CD8-positive, alpha-beta memory T cell (primary cell): ENCODE results near the gene FOXF2. TPM values are rescaled to one million over a fixed set of nuclear protein-coding genes. Genes with fewer than 3 reads are reported as not detected.

ENCODE experiments used
- CTCF ChIA-PET: fragments of 350-600 bp; sonication (Branson Sonifier 250); formaldehyde crosslinking; loops from one replicate; lab custom pipeline; 2021; ENCODE audit warnings: antibody characterized with exemption; lab: Charles Lee
- POLR2A ChIA-PET: fragments of 350-600 bp; sonication (Branson Sonifier 250); formaldehyde crosslinking; loops from one replicate; lab custom pipeline; 2021; ENCODE audit warnings: antibody characterized with exemption; lab: Charles Lee
- DNase-seq, 5 donors: peaks; one replicate each; pipeline versions ENCODE4 v3.0.0 to v3.0.0-alpha.2; 2020 to 2022; ENCODE audit warnings: mixed read lengths in 1 of 5
- H3K27ac ChIP-seq: one replicate; pipeline ENCODE4 v1.7.0; 2013; ENCODE audit warnings: low read depth, mild to moderate bottlenecking, low read length, moderate library complexity
- H3K27me3 ChIP-seq: 2 replicates; pipeline ENCODE4 v1.7.0; 2013; ENCODE audit warnings: low read length, mild to moderate bottlenecking; ENCODE audit not compliant: insufficient read depth, poor library complexity, severe bottlenecking
- H3K36me3 ChIP-seq: 2 replicates; pipeline ENCODE4 v1.7.0; 2013; ENCODE audit warnings: mild to moderate bottlenecking, low read length, moderate library complexity; ENCODE audit not compliant: insufficient read depth
- H3K4me1 ChIP-seq: 2 replicates; pipeline ENCODE4 v1.7.0; 2013; ENCODE audit warnings: mild to moderate bottlenecking, low read length, moderate library complexity; ENCODE audit not compliant: insufficient read depth
- H3K4me3 ChIP-seq: 2 replicates; pipeline ENCODE4 v1.7.0; 2013; ENCODE audit warnings: mild to moderate bottlenecking, low read length
- H3K9me3 ChIP-seq: 2 replicates; pipeline ENCODE4 v1.7.0; 2013; ENCODE audit warnings: mild to moderate bottlenecking, low read length
- H3K27ac Mint-ChIP-seq, 8 donors: one replicate each; pipeline ENCODE4 v1.8.0; 2020 to 2021; ENCODE audit warnings: mixed read lengths in 8 of 8, mild to moderate bottlenecking in 6 of 8, inconsistent platforms in 3 of 8, moderate library complexity in 3 of 8
- H3K27me3 Mint-ChIP-seq, 2 donors: one replicate each; pipeline ENCODE4 v1.8.0; 2020 to 2021; ENCODE audit warnings: mixed read lengths in 2 of 2, mild to moderate bottlenecking in 1 of 2, moderate library complexity in 1 of 2
- H3K36me3 Mint-ChIP-seq, 3 donors: one replicate each; pipeline ENCODE4 v1.8.0; 2020 to 2021; ENCODE audit warnings: mixed read lengths in 3 of 3, inconsistent platforms in 1 of 3, mild to moderate bottlenecking in 1 of 3
- H3K4me1 Mint-ChIP-seq, 3 donors: one replicate each; pipeline ENCODE4 v1.8.0; 2020 to 2021; ENCODE audit warnings: mixed read lengths in 3 of 3, inconsistent platforms in 1 of 3, mild to moderate bottlenecking in 1 of 3
- H3K4me3 Mint-ChIP-seq, 7 donors: one replicate each; pipeline ENCODE4 v1.8.0; 2020 to 2021; ENCODE audit warnings: mixed read lengths in 7 of 7, mild to moderate bottlenecking in 6 of 7, moderate library complexity in 4 of 7, inconsistent platforms in 2 of 7
- H3K9me3 Mint-ChIP-seq, 5 donors: one replicate each; pipeline ENCODE4 v1.8.0; 2020 to 2022; ENCODE audit warnings: mixed read lengths in 5 of 5, mild to moderate bottlenecking in 3 of 5, moderate library complexity in 2 of 5, inconsistent platforms in 1 of 5
- polyA plus RNA-seq: library from polyadenylated mRNA; unstranded; fragments of 300-500 nt; fragmentation: Illumina TruSeq; gene quantifications from one replicate; pipeline ENCODE4 v1.2.3, GENCODE V29; 2021
- total RNA-seq, 2 experiments: library from RNA; stranded (reverse); gene quantifications; one replicate each; pipeline ENCODE4 v1.2.3, GENCODE V29; 2021

The FOXF2 gene
- total and polyA plus RNA-seq, 3 experiments from 2014 or later: not detected

DNA sequence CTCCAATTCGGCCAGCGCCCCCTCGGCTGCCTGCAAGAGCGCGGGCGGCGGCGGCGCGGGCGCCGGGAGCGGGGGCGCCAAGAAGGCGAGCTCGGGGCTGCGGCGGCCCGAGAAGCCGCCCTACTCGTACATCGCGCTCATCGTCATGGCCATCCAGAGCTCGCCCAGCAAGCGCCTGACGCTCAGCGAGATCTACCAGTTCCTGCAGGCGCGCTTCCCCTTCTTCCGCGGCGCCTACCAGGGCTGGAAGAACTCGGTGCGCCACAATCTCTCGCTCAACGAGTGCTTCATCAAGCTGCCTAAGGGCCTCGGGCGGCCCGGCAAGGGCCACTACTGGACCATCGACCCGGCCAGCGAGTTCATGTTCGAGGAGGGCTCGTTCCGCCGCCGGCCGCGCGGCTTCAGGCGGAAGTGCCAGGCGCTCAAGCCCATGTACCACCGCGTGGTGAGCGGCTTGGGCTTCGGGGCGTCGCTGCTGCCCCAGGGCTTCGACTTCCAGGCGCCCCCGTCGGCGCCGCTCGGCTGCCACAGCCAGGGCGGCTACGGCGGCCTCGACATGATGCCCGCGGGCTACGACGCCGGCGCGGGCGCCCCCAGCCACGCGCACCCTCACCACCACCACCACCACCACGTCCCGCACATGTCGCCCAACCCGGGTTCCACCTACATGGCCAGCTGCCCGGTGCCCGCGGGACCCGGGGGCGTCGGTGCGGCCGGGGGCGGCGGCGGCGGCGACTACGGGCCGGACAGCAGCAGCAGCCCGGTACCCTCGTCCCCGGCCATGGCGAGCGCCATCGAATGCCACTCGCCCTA, 963 bp downstream of the FOXF2 start:
- H3K27ac Mint-ChIP-seq: no peak overlapping the region
- Histone ChIP-seq H3K4me1 (no peaks in the 10 kb centered on the region), H3K27me3 (peaks cover 55% of the 10 kb centered on the region), H3K27ac (no peak overlapping the region), H3K36me3 (no peaks in the 10 kb centered on the region), H3K4me3 (no peak overlapping the region), H3K9me3 (no peaks in the 10 kb centered on the region)
- H3K4me1 Mint-ChIP-seq: peaks cover 16 to 49% (median 20%) of the 10 kb centered on the region in 3 donors
- H3K4me3 Mint-ChIP-seq: peak overlapping the region in 6 of 7 donors; percentile 39 to 73 (median 64)
- DNase-seq: no peak
- CTCF ChIA-PET: interaction anchor here (1.1 kb wide), 1 partner anchor 593 kb away, joined by 3 read pairs; no protein-coding TSS in a partner anchor
- POLR2A ChIA-PET: no interaction called here
- no peaks in the 10 kb centered on the region for H3K36me3 Mint-ChIP-seq
- H3K27me3 Mint-ChIP-seq: peaks cover 60 to 73% of the 10 kb centered on the region in 2 donors
- peaks cover 0 to 2% (median 0%) of the 10 kb centered on the region in 5 donors for H3K9me3 Mint-ChIP-seq

DNA sequence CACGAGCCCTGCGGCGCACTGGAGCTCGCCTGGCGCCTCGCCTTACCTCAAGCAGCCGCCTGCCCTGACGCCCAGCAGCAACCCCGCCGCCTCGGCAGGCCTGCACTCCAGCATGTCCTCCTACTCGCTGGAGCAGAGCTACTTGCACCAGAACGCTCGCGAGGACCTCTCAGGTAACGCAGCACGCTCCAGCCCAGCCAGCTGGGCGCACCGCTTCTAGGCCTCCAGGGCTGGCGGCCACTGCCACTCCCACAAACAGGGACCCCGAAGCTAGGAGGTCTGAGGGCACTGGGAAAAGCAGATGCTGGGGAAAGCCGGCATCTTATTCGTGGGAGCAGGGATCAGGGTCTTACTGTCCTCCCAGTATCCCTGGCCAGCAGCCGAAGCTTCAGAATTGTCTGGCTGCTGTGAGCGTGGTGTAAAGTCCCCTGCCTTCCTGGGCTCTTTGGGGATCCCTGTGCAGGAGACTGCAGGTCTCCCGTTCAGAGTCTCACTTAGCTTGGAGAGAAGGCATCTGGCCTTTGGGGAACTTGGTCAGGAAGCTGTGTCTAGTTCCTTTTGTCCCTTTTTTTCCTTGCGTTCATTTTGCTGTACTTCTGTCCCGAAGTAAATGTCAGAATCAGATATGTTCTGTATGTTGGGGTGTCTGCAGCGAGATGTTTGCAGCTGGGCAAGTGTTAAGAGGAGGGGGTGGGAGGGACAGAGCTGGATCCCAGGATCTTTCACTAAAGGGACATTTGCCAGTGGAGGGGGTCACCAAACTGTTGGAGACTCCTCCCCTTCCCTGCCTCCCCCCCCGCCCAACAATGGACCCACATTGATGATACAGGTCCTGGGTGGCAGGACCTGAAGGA, 1.8 kb downstream of the FOXF2 start:
- Mint-ChIP-seq H3K27ac (no peak overlapping the region), H3K36me3 (no peaks in the 10 kb centered on the region), H3K4me1 (peaks cover 12 to 41% (median 16%) of the 10 kb centered on the region in 3 donors), H3K4me3 (peak overlapping the region in 6 of 7 donors; percentile 41 to 62 (median 47)), H3K27me3 (peaks cover 57 to 73% of the 10 kb centered on the region in 2 donors), H3K9me3 (peaks cover 0 to 2% (median 0%) of the 10 kb centered on the region in 5 donors)
- Histone ChIP-seq H3K4me1 (no peaks in the 10 kb centered on the region), H3K27ac (no peak overlapping the region), H3K36me3 (no peaks in the 10 kb centered on the region), H3K9me3 (no peaks in the 10 kb centered on the region), H3K4me3 (no peak overlapping the region), H3K27me3 (peaks cover 50% of the 10 kb centered on the region)
- ChIA-PET CTCF (interaction anchor here (1.1 kb wide), 1 partner anchor 594 kb away, joined by 3 read pairs; no protein-coding TSS in a partner anchor), POLR2A (no interaction called here)
- DNase-seq: no peak

DNA sequence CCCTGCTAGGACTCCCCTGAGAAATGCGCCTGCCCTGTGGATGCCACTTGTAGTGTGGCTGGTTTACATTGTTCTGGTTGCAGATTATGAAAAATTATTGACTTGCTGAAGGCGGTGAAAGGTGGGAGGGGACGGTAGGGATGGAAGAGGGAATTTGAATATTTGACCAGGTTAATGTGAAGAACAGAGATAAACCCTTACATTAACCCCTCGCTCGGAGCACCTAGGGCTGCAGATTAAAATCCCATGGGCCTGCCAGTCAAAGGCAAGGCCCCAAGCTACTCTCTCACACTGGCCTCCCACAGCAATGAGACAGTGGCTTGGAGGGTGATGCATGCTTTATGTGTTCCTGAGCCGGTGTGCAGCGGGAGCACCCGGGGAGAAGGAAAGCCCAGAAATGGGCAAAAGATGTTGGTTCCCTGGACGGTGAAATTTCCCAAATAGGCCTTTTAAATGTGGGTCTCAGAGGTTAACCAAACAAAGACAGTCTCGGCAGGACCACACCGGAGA, 2.5 kb downstream of the FOXF2 start:
- H3K9me3 ChIP-seq: no peaks in the 10 kb centered on the region
- H3K4me3 Mint-ChIP-seq: peak overlapping the region in 1 of 7 donors; percentile 5
- H3K36me3 ChIP-seq: no peaks in the 10 kb centered on the region
- H3K4me1 ChIP-seq: no peaks in the 10 kb centered on the region
- no peak for DNase-seq
- peaks cover 51% of the 10 kb centered on the region for H3K27me3 ChIP-seq
- ChIA-PET POLR2A (no interaction called here), CTCF (interaction anchor here (1.1 kb wide), 1 partner anchor 595 kb away, joined by 3 read pairs; no protein-coding TSS in a partner anchor)
- H3K27ac ChIP-seq: no peak overlapping the region
- peaks cover 14 to 42% (median 17%) of the 10 kb centered on the region in 3 donors for H3K4me1 Mint-ChIP-seq
- H3K9me3 Mint-ChIP-seq: peaks cover 0 to 2% (median 0%) of the 10 kb centered on the region in 5 donors
- H3K4me3 ChIP-seq: no peak overlapping the region
- H3K27ac Mint-ChIP-seq: peak overlapping the region in 1 of 8 donors; percentile 7
- H3K27me3 Mint-ChIP-seq: peaks cover 57 to 74% of the 10 kb centered on the region in 2 donors
- no peaks in the 10 kb centered on the region for H3K36me3 Mint-ChIP-seq

DNA sequence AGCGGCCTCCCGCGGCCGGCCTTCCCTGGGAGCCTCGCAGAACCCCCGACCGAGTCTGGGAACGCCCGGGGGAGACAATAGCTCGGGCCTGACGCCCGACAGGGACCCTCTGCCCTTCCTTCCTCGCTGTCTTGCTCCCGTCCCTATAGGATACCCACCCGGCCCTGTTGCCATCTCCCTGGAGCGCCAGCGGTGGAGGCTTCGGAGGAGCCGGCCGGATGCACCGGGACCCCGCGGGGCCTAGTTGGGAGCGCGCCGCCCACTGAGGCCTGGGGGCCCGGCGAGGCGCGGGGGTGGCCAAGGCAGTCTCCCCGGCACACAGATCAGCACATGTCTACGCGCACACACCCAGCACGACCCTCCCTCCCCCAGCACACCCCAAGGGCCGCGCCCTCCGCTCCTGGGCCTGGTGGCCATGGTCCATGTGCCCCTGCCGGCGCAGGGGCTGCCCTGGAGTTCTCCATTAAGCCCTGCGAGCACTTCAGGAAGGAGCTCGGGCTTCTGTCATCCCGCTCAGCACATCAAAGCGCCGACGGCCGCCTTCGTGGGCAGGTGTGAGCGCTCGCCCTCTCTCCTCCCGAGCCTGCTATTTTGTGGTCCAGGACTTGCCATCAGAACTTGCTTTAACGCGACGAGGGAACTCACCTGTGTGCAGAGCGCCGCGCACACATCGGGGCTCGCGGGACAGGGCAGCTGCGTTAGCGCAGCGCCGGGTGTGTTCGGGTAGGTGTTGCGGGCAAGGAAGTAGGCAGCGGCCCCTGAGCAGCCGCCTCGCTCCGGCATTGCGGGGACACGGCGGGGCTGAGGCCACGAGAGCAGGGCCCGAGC, 3.7 kb downstream of the FOXF2 start:
- Mint-ChIP-seq H3K9me3 (peaks cover 0 to 2% (median 0%) of the 10 kb centered on the region in 5 donors), H3K4me3 (no peak overlapping the region), H3K36me3 (no peaks in the 10 kb centered on the region), H3K27ac (no peak overlapping the region), H3K4me1 (peaks cover 16 to 39% (median 18%) of the 10 kb centered on the region in 3 donors), H3K27me3 (peaks cover 56 to 74% of the 10 kb centered on the region in 2 donors)
- Histone ChIP-seq H3K4me1 (no peaks in the 10 kb centered on the region), H3K4me3 (no peak overlapping the region), H3K9me3 (no peaks in the 10 kb centered on the region), H3K27ac (no peak overlapping the region), H3K36me3 (no peaks in the 10 kb centered on the region), H3K27me3 (peaks cover 53% of the 10 kb centered on the region)
- CTCF ChIA-PET: no interaction called here
- POLR2A ChIA-PET: no interaction called here
- DNase-seq: no peak

DNA sequence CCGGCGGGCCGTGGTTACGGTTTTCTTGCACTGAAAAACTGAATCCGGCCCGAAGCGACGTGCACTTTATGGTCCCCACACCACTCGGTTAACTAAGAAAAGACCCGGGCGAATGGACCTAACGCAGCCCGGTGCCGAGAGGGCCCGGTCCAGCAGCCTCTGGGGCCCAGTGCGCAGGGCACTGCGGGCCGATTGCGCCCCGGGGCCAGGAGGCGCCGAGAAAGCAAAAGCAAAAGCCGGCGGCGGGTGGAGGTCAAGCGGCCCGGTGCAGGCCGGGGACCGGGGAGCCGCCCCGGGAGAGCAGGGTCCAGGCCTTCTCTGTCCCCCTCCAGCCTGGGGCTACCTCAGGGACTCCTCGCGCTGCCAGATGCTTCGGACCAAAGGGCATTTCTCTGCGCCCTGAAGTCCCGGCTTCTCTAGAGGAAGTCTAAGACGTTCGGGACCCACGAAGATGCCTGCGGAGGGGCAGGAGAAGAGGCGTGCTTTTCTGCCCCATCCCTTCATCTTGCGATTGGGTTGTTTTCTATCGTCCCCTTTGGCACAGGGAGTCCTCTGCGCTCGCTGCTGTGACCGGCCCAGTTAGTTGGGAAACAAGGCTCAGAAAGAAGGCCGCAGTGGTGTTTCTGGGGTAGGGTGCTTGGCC, 4.4 kb downstream of the FOXF2 start:
- H3K9me3 Mint-ChIP-seq: peaks cover 0 to 1% (median 0%) of the 10 kb centered on the region in 5 donors
- peaks cover 48 to 73% of the 10 kb centered on the region in 2 donors for H3K27me3 Mint-ChIP-seq
- H3K27ac ChIP-seq: no peak overlapping the region
- ChIA-PET CTCF (no interaction called here), POLR2A (no interaction called here)
- H3K27me3 ChIP-seq: peaks cover 46% of the 10 kb centered on the region
- no peak overlapping the region for H3K4me3 ChIP-seq
- H3K27ac Mint-ChIP-seq: no peak overlapping the region
- peaks cover 10 to 31% (median 11%) of the 10 kb centered on the region in 3 donors for H3K4me1 Mint-ChIP-seq
- peak overlapping the region in 2 of 7 donors; percentile 32 to 41 for H3K4me3 Mint-ChIP-seq
- H3K36me3 ChIP-seq: no peaks in the 10 kb centered on the region
- DNase-seq: no peak
- no peaks in the 10 kb centered on the region for H3K9me3 ChIP-seq
- H3K36me3 Mint-ChIP-seq: no peaks in the 10 kb centered on the region
- no peaks in the 10 kb centered on the region for H3K4me1 ChIP-seq

DNA sequence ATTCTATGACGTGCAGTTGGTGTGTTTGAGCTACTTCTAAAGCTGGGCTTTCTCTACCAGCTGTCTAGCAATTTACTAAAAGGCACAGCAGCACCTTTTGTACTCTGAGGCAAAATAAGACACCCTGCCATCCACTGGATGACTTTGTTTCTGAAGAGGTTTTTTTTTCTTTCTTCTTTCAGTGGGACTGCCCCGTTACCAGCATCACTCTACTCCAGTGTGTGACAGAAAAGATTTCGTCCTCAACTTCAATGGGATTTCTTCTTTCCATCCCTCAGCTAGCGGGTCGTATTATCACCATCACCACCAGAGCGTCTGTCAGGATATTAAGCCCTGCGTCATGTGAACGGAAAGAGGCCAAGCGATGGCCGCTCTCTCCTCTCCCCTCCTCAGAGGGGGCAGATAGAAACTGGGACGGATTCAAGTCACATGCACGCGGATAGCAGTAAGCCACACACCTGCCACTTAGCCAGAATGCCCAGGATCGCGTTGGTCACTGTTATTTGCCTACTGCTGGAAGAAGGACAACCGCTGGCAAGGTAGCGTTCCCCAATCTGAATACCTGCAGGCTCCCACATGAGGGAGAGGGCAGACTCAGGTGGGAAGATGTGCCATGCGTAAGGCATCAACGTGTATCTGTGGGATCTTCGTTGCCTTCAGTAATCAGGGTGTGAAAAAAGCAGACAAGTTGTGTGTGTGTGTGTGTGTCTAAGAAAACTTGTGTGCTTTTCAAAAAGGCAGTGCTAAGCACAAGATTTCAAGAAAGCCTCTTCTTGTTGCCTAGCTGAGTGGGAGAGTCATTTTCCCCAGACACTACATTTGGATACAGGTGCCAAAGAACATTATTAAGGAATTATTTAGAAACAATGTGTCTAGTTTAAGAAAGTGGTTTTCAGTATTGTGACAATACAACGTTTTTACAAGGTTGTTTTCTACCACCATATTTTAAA, 5.4 kb downstream of the FOXF2 start:
- Mint-ChIP-seq H3K27ac (peak overlapping the region in 1 of 8 donors; percentile 26), H3K4me3 (no peak overlapping the region), H3K36me3 (no peaks in the 10 kb centered on the region), H3K27me3 (peaks cover 47 to 71% of the 10 kb centered on the region in 2 donors), H3K9me3 (no peaks in the 10 kb centered on the region), H3K4me1 (peaks cover 5 to 27% (median 8%) of the 10 kb centered on the region in 3 donors)
- no peak overlapping the region for H3K27ac ChIP-seq
- no peak overlapping the region for H3K4me3 ChIP-seq
- H3K4me1 ChIP-seq: no peaks in the 10 kb centered on the region
- ChIA-PET CTCF (interaction anchor here (1.3 to 3.5 kb wide), 4 partner anchors 8 to 804 kb away, joined by 3 to 26 read pairs (median 12); no protein-coding TSS in a partner anchor), POLR2A (no interaction called here)
- no peaks in the 10 kb centered on the region for H3K36me3 ChIP-seq
- H3K27me3 ChIP-seq: peaks cover 44% of the 10 kb centered on the region
- DNase-seq: no peak
- no peaks in the 10 kb centered on the region for H3K9me3 ChIP-seq
